ENCODE data around the gene ZNF792.
A peak's percentile ranks its signal among the peaks of the same experiment; 100 is the strongest.

GRCh38 chr19:34999498-35000337 lies 35.7 kb upstream of the ZNF792 start, which contains the start of gene GRAMD1A:
- TF ChIP-seq, protein P1, sequence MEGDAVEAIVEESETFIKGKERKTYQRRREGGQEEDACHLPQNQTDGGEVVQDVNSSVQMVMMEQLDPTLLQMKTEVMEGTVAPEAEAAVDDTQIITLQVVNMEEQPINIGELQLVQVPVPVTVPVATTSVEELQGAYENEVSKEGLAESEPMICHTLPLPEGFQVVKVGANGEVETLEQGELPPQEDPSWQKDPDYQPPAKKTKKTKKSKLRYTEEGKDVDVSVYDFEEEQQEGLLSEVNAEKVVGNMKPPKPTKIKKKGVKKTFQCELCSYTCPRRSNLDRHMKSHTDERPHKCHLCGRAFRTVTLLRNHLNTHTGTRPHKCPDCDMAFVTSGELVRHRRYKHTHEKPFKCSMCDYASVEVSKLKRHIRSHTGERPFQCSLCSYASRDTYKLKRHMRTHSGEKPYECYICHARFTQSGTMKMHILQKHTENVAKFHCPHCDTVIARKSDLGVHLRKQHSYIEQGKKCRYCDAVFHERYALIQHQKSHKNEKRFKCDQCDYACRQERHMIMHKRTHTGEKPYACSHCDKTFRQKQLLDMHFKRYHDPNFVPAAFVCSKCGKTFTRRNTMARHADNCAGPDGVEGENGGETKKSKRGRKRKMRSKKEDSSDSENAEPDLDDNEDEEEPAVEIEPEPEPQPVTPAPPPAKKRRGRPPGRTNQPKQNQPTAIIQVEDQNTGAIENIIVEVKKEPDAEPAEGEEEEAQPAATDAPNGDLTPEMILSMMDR (IDR thresholded peaks at IDR 0.05) = peak in 1 of 3 donors; percentile 8
- peak; percentile 84 for TF ChIP-seq POLR2A (IDR thresholded peaks at IDR 0.05)
